Middle frontal gyrus (tissue), 1 donor: ENCODE measurements around the gene GCK.

Experiments
- DNase-seq: peaks from one replicate; pipeline ENCODE4 v3.0.0-alpha.2; 2015; ENCODE audit warnings: low spot score; ENCODE audit errors: extremely low spot score

Gene GCK

GRCh38 chr7:44189286-44189992, at the start of gene GCK:
Gene GCK, minus strand, starts transcription at chr7:44189439. Its CDS starts 486 bp downstream, at chr7:44188953.
- no peak for DNase-seq

DNA sequence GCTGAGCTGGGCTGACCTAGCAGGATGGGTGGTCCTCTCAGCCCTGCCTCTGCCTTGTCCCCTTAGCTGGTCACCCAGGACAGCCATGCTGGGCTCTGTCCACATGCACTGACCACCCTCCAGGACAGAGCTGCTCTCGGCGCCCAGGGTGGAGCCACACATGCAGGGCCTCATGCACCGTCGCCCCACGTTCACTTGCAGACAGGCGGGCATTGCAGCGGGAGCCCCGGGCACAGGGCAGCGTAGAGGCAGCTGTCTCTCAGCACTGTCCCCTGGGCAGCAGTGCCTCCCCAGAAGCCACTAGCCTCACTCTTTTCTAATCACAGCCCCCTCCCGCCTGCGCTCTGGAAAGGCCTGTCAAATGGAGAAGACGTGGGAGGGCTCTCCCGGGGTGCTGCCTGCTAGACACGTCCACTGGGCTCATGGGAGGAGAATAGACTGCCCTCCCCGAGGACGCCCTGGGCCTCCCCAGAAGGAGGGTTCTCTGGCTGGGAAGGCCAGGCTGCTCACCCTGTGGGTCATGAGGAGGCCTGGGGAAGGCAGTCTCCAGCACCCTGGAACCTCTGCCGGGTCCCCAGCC, 49.0 kb upstream of the GCK start:
- no peak for DNase-seq

- no peak for DNase-seq
Observed at GRCh38 chr7:44237696-44238095, 48.5 kb upstream of the GCK start.

DNA sequence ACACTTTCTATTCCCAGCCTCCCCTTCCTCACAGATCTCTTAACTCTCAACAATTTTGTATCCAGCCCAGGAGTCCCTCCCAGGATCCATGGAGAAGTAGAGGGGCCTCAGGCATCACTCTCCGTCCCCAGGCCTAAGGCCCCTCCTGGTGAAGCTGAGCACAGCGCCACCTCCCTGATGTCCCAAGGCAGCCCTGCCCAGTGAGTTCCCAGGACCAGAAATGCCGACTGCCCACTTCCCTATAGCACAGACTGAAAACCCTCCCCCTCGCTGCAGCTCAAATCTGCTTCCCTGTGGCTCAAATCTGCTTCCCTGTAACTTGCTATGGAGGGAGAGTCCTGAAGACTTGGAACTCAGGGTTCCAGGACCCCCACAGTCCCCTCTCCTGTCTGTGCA, 47.1 kb upstream of the GCK start:
- DNase-seq, result no peak

DNA sequence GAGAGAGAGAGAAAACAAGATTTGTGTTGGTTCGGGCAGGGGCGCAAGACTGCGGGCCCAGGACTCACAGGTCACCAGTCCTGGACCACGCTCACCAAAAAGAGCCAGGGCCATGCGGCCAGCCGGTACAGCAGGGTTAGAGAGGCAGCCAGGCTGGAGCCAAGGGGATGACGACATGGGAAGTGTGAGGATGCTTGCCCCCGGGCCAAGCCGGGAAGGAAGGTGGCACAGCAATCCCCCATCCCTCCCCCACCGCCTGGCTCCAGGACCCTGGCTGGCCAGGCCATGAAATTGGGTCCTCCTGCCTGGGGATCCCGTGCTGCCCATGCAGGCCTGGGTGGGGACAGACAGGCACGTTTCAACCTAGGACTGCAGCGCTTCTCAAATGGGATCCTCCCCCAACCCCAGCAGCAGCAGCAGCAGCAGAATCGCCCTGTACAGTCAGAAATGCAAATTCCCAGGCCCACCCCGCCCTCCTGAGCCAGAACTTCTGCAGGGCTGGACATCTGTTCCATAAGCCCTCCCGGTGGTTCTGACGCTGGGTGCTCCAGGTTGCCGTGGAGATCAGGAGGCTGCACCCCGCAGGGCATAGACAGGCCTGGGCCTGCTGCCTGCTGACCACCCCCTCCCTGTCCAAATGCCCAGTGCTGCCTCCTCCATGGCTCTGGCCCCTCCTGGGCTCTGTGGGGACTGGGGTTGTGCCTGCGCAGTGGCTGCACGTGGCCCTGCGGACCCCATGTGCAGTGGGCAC, 46.5 kb upstream of the GCK start:
- DNase-seq, result no peak

DNA sequence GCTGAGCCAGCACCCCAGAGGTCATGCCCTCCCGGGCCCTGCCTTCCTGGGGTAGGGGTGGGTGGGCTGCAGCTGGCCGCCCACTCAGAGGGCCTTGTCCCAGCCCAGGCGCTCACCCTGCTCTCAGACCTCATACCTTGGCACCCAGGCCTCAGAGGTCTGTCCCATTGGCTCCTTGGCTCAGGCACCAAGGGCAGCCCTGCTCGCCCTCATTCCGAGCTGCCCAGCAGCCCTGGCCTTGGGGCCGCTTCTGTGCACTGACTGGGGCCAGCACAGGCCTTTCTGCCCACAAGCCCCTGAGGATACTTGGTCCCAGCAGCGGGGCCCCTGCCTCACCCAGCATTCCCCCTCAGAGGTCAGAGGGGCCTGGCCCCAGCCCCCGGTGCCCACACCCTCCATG, 45.8 kb upstream of the GCK start:
- no peak for DNase-seq

GRCh38 chr7:44232901-44233715, 43.9 kb upstream of the GCK start:
- no peak for DNase-seq

- no peak for DNase-seq
Observed at GRCh38 chr7:44232396-44232795, 43.2 kb upstream of the GCK start.

GRCh38 chr7:44231088-44231487, 41.8 kb upstream of the GCK start:
- DNase-seq, result no peak

- DNase-seq, result no peak
Observed at GRCh38 chr7:44230286-44230685, 41.0 kb upstream of the GCK start.

GRCh38 chr7:44229546-44230105, 40.4 kb upstream of the GCK start:
- no peak for DNase-seq

- DNase-seq, result no peak
Observed at GRCh38 chr7:44228571-44229350, 39.5 kb upstream of the GCK start.

DNA sequence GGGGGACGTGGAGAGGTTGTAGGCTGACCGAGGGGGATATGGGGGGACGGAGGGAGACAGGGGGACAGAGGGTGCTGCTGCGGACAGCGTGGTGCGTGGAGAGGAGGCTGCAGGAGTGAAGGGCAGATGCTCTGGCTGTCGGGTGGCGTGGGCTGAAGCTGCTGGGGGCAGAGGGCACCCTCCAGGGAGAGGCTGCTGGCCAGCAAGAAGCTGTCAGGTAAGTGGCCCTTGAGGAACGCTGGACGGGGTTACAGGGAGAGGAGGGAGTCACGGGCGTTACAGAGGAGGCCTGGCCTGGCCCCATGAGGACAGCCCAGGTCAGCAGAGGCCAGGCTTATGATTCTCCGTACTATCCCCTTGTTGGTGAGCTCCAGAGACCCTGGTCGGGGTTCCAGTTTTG, 38.7 kb upstream of the GCK start:
- DNase-seq, result no peak

GRCh38 chr7:44226396-44226753, 37.1 kb upstream of the GCK start:
- DNase-seq, result no peak

DNA sequence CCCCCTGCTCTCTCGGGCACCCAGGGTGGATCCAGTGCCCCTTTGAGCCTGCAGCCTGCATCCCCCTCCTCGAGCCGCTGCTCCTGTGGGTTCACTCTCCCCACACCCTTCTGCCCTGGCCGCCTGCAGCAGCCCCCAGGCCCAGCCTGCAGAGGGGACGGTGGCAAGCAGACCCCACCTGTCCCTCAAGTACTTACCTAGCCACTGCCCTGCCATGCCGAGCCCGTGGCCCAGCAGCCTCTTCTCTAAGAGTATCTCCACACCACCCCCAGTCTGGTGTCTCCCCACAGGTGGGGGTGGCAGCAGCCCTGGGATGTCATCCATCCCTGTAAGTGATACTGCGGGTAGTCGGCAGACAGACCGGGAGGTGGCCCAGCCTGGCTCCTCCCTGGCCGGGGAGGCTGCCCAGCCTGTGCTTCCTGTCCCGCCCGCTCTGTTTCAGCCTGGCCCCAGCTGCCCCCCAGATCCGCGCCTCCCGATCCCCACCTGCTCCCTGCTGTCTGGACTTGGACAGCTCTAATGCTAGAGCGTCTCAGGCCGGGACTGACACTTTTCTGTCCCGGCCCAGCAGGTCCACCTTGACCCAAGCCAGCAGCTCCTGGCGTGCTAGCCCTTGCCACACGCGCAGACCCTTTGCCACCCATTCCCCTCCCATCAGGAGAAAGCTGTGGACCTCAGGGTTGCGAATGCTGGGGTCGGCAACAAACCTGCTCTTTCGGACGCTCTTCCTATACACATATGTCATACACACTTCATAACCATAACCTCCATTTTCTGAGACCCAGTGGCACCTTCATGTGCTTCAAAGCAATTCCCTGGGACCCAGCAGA, 36.5 kb upstream of the GCK start:
- DNase-seq, result no peak

- DNase-seq, result no peak
Observed at GRCh38 chr7:44224974-44225565, 35.8 kb upstream of the GCK start.

- DNase-seq, result no peak
Observed at GRCh38 chr7:44224080-44224973, 35.1 kb upstream of the GCK start.

DNA sequence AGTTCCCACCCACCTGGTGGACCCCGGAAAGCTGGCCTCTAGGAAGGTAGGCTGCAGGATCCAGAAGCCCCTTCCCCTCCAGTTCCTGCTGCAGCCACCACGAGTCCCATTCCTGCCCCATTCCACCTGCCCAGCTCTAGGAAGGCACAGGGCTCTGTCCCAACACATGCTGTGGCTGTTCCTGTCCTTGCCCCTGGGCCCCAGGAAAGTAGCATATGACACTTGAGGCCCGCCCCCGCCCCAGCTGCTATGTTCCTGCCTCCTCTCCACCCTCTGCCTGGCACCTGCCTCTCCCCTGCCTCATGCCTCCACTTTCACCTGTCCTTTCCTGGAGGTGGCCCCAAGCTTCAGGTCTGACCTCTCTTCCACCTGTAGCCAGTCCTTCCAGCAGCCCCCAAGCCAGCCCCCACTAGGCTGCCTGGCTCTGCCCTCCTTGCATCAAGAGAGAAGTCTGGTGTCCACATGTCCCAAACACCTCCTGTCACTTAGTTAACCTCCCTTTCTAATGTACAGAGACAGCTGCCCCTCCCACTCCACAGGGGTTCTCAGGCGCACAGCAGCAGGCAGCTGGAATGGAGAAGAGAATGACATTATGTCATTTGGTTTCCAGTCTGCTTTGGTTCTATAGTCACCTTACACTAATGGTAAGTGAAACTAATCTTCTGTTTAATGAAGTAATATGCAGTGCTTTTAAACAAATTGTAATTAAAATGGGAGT, 34.3 kb upstream of the GCK start:
- DNase-seq, result no peak
